Measurements from ENCODE around the gene FAM90A26. TPM values are rescaled to one million over a fixed set of nuclear protein-coding genes. Genes with fewer than 3 reads are reported as not detected.
"Not testable (repeated sequence)": the region's sequence is repeated elsewhere in the genome, so short reads cannot be mapped to it uniquely, and the experiment has no call there.

The FAM90A26 gene
- total and polyA plus RNA-seq, 4 donors, result not detected

DNA sequence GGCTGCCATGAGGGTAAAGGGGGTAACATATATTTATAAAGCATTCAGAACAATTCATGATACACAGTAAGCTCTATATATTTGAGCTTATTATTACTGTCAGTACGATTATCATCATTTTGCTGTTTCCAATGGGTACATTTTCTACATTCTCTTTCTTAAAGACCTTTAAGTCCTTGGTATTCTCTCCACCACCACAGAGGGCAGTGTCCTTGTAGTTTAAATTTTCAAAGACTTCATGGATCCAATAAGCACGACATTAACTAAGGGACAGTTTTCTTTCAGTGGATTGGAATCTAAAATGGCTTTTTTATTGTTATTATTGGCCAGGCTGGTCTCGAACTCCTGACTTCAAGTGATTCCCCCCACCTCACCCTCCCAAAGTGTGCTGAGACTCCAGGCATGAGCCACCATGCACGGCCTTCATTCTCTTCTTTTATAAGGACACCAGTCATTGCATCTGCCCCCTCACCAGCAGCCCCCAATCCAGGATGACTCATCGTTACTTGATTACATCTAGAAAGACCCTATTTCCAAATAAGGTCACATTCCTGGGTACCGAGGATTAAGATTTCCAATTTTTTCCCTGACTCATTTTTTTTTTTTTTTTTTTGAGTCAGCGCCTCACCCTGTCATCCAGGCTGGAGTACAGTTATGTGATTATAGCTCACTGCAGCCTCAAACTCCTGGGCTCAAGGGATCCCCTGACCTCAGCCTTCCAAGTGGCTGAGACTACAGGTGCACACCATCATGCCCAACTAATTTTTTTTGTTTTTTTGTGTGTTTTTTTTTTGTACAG lies 21.4 kb upstream of the FAM90A26 start:
- not testable (repeated sequence) for H3K4me3 ChIP-seq; H3K27me3 ChIP-seq (ENCODE audit: control insufficient read depth in 3 of 3, insufficient read depth in 3 of 3, low read length in 2 of 3); H3K9ac ChIP-seq (ENCODE audit: insufficient read depth in 1 of 2, low read length in 2 of 2); H3K4me1 ChIP-seq (ENCODE audit: control insufficient read depth in 5 of 5, insufficient read depth in 5 of 5, low read length in 5 of 5); H3K27ac ChIP-seq (ENCODE audit: low read depth in 1 of 2, low read length in 1 of 2); DNase-seq; H3K9me3 ChIP-seq (ENCODE audit: control insufficient read depth in 4 of 4, insufficient read depth in 3 of 4, low read length in 3 of 4); ATAC-seq (ENCODE audit: insufficient read depth, low FRiP score); H3K36me3 ChIP-seq (ENCODE audit: control insufficient read depth in 4 of 4, insufficient read depth in 4 of 4, low read length in 4 of 4)
- WGBS, 2 donors, result 88 to 91% methylated on average over 7 of the region's 7 CpGs

DNA sequence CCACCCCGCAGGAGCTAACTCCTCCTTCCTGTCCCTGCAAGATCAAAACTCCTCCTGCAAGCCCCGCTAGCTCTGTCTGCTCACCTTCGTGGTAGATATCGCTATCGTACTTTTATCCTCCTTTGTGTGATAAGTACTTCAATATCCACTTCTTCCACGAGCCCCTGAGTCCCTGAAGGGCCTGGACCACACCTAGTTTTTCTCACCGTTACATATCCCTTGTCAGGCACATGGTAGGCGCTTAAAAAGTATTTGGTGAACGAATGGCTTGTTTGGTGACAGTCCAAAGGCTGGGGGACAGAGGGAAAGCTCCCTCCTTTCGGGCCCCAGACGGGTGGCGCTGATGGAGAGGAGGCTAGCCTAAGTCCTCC lies 18.4 kb upstream of the FAM90A26 start:
- not testable (repeated sequence) for H3K4me1 ChIP-seq (ENCODE audit: control insufficient read depth in 5 of 5, insufficient read depth in 5 of 5, low read length in 5 of 5); H3K27me3 ChIP-seq (ENCODE audit: control insufficient read depth in 3 of 3, insufficient read depth in 3 of 3, low read length in 2 of 3); H3K36me3 ChIP-seq (ENCODE audit: control insufficient read depth in 4 of 4, insufficient read depth in 4 of 4, low read length in 4 of 4); H3K9me3 ChIP-seq (ENCODE audit: control insufficient read depth in 4 of 4, insufficient read depth in 3 of 4, low read length in 3 of 4); ATAC-seq (ENCODE audit: insufficient read depth, low FRiP score)
- H3K9ac ChIP-seq (ENCODE audit: insufficient read depth in 1 of 2, low read length in 2 of 2), result peak overlapping the region; percentile 25 to 70
- peak overlapping the region; percentile 80 to 91 for H3K27ac ChIP-seq (ENCODE audit: low read depth in 1 of 2, low read length in 1 of 2)
- 2 to 4% methylated on average over 11 of the region's 12 CpGs for WGBS, 2 donors
- peak overlapping the region; percentile 48 for H3K4me3 ChIP-seq
- peak in 1 of 3 donors; percentile 26 for DNase-seq

DNA sequence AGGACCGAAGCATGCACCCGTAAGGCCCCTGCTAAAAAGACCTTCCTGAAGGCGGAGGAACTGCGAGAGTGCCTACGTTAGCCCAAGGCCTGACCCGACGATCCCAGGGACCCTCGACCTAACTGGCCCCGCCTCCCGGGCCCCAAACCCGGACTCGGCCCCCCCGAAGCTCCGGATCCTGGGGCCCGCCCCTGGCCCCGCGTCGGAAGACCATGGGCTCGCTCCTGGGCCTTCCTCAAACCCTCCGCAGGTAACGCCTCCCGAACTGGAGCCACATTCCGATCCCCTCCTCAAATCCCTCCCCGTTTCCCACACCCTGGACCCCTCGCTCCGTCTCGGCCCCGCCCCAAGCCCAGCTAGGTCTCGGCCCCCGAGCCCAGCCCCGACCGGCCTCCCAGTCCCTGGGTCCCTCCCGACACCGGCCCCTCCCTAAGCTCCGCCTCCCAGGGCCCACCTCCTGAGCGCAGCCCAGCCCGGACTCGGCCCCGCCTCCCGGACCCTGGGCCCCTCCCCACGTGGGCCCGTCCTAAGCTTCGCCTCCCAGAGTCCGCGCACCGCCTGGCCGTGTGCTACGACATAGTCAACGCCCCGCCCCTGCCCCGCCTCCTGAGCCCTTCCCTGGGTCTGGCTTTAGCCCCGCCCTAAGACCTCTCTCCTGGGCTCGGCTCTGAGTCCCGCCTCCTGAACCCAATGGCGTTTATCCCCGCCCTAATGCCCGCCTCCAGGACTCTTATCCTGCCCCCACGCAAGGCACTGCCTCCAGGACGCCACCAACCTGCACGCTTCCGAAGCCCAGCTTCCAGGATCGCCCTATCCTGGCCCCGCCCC lies 17.8 kb upstream of the FAM90A26 start:
- peak; percentile 97 to 98 (median 97) for DNase-seq
- H3K9me3 ChIP-seq (ENCODE audit: control insufficient read depth in 4 of 4, insufficient read depth in 3 of 4, low read length in 3 of 4); H3K4me1 ChIP-seq (ENCODE audit: control insufficient read depth in 5 of 5, insufficient read depth in 5 of 5, low read length in 5 of 5); H3K36me3 ChIP-seq (ENCODE audit: control insufficient read depth in 4 of 4, insufficient read depth in 4 of 4, low read length in 4 of 4); H3K27me3 ChIP-seq (ENCODE audit: control insufficient read depth in 3 of 3, insufficient read depth in 3 of 3, low read length in 2 of 3): not testable (repeated sequence)
- Histone ChIP-seq H3K9ac (ENCODE audit: insufficient read depth in 1 of 2, low read length in 2 of 2) (peak overlapping the region; percentile 25 to 70), H3K27ac (ENCODE audit: low read depth in 1 of 2, low read length in 1 of 2) (peak overlapping the region; percentile 92 to 95), H3K4me3 (peak overlapping the region; percentile 48)
- peak; percentile 88 for ATAC-seq (ENCODE audit: insufficient read depth, low FRiP score)
- WGBS, 2 donors, result 1% methylated on average over 54 to 57 of the region's 63 CpGs

DNA sequence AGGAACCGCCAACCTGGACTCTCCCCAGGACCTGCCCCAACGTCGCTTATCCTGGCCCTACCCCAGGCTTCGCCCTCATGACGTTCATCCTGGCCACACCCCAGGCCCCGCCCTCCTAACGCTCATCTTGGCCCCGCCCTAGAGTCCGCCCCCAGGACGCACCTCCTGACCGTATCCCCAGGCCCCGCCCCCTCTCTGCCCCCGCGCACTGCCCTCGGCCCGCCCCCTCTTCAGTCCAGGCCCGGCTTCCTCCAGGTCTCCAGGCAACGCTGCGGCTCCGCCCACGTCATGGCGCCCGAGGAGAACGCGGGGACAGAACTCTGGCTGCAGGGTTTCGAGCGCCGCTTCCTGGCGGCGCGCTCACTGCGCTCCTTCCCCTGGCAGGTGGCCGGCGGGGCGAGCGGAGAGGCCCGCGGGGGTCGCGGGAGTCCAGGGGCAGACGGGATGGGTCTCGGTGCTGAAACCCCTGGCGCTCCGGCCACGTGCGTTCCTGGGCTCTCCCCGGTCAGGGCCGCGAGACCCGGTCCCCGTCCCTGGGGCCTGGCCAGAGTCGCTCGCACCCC lies 17.1 kb upstream of the FAM90A26 start:
- peak overlapping the region in 1 of 2 donors; percentile 25 for H3K9ac ChIP-seq (ENCODE audit: insufficient read depth in 1 of 2, low read length in 2 of 2)
- not testable (repeated sequence) for H3K36me3 ChIP-seq (ENCODE audit: control insufficient read depth in 4 of 4, insufficient read depth in 4 of 4, low read length in 4 of 4); H3K9me3 ChIP-seq (ENCODE audit: control insufficient read depth in 4 of 4, insufficient read depth in 3 of 4, low read length in 3 of 4); H3K27me3 ChIP-seq (ENCODE audit: control insufficient read depth in 3 of 3, insufficient read depth in 3 of 3, low read length in 2 of 3); H3K4me1 ChIP-seq (ENCODE audit: control insufficient read depth in 5 of 5, insufficient read depth in 5 of 5, low read length in 5 of 5)
- DNase-seq (peak; percentile 98 to 100 (median 99)), ATAC-seq (ENCODE audit: insufficient read depth, low FRiP score) (peak; percentile 100)
- H3K4me3 ChIP-seq, result peak overlapping the region; percentile 67
- 0 to 1% methylated on average over 52 to 53 of the region's 53 CpGs for WGBS, 2 donors
- peak overlapping the region; percentile 92 to 98 for H3K27ac ChIP-seq (ENCODE audit: low read depth in 1 of 2, low read length in 1 of 2)

DNA sequence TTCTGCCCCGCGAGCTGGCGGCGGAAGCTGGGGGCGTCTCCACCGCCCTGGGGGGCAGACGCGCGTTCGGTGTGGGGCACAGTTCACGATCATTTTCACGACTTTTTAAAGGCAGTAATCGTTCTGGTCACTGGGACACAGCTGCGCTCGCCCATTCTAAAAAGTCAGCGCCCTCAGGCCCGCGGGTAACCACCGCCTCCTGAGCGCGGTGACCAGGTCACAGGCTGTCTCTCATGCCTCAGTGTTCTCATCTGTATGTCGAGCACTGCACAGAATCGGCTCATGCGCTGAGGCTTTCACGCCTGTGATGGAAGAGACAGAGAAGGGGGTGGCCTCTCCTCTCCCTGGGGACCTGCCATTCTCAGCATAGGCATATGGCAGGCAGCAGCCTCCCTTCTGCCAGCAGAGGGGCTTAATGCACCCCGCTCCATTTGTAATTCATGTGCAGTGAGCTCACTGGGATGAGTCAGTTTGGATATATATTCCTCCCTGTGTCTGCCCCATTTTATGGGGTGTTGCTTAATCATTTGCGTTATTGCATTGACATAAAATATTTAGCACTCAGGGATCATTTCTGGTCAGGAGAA lies 16.5 kb upstream of the FAM90A26 start:
- not testable (repeated sequence) for H3K9me3 ChIP-seq (ENCODE audit: control insufficient read depth in 4 of 4, insufficient read depth in 3 of 4, low read length in 3 of 4); H3K27me3 ChIP-seq (ENCODE audit: control insufficient read depth in 3 of 3, insufficient read depth in 3 of 3, low read length in 2 of 3); H3K36me3 ChIP-seq (ENCODE audit: control insufficient read depth in 4 of 4, insufficient read depth in 4 of 4, low read length in 4 of 4); ATAC-seq (ENCODE audit: insufficient read depth, low FRiP score); H3K4me1 ChIP-seq (ENCODE audit: control insufficient read depth in 5 of 5, insufficient read depth in 5 of 5, low read length in 5 of 5)
- 3 to 4% methylated on average over 27 of the region's 27 CpGs for WGBS, 2 donors
- DNase-seq, result peak; percentile 11 to 17 (median 17)
- Histone ChIP-seq H3K27ac (ENCODE audit: low read depth in 1 of 2, low read length in 1 of 2) (peak overlapping the region; percentile 87 to 98), H3K9ac (ENCODE audit: insufficient read depth in 1 of 2, low read length in 2 of 2) (peak overlapping the region in 1 of 2 donors; percentile 25), H3K4me3 (peak overlapping the region; percentile 67)

DNA sequence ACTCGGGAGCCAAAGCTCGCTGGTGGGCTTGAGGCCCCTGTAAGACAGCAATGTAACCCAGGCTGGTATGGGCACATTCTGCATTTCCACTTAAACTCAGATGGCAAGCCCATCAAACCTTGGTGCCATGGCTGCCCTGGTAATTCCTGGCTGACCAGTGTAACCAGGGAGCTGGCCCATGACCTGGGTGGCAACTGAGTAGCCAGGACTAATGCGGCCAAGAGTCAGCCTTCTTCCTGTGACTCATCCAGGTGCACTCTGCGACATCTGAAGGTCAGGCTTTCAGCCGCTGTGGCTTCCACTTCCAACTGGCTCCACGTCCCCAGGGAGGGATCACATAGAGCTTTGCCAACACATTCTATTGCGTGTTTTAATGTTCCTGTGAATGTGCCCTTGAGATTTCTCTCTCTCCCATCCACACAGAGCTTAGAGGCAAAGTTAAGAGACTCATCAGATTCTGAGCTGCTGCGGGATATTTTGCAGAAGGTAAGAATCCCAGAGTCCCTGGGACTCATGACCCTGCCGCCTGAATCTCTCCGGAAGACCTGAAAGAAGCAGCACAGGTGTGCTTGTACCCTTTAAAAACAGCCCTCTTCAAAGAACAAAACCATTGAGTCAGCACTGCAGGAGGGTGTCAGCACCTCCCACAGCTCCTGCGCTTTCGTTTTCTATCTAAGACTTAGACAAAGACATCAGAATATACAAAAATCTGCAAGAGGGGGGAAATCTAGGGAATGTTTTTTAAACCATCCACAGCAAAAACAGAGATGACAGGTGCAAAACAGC lies 14.9 kb upstream of the FAM90A26 start:
- H3K27ac ChIP-seq (ENCODE audit: low read depth in 1 of 2, low read length in 1 of 2), result not testable (repeated sequence)

DNA sequence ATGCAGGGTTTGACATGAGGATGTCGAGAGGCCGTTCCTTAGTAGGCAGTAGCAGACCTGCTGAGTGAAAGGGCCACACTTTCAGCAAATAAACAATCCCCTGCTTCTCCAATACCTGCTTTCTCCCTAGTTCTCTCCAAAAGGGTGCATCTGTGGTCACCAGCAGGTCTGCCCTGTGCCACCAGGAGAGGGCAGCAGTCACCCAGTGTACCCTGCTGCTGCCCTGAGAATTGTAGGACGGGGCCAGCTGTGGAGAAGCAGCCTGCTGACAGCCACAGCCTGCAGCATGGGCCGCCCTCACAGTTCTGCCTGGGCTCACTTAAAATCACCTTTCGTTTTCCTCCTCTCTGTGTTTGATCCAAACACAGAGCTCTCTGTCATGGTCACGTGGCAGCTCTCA lies 11.8 kb upstream of the FAM90A26 start:
- not testable (repeated sequence) for H3K27me3 ChIP-seq (ENCODE audit: control insufficient read depth in 3 of 3, insufficient read depth in 3 of 3, low read length in 2 of 3); H3K9ac ChIP-seq (ENCODE audit: insufficient read depth in 1 of 2, low read length in 2 of 2); H3K36me3 ChIP-seq (ENCODE audit: control insufficient read depth in 4 of 4, insufficient read depth in 4 of 4, low read length in 4 of 4); H3K9me3 ChIP-seq (ENCODE audit: control insufficient read depth in 4 of 4, insufficient read depth in 3 of 4, low read length in 3 of 4); ATAC-seq (ENCODE audit: insufficient read depth, low FRiP score); H3K4me3 ChIP-seq; H3K4me1 ChIP-seq (ENCODE audit: control insufficient read depth in 5 of 5, insufficient read depth in 5 of 5, low read length in 5 of 5); H3K27ac ChIP-seq (ENCODE audit: low read depth in 1 of 2, low read length in 1 of 2)
- peak in 1 of 3 donors; percentile 45 for DNase-seq
- 23% methylated on average over 4 of the region's 6 CpGs; no CpG with 5 or more reads in 1 of the 2 donors for WGBS, 2 donors

More for the DNA sequence above, 14.9 kb upstream of the FAM90A26 start:
- H3K9ac ChIP-seq (ENCODE audit: insufficient read depth in 1 of 2, low read length in 2 of 2); H3K4me3 ChIP-seq; H3K27me3 ChIP-seq (ENCODE audit: control insufficient read depth in 3 of 3, insufficient read depth in 3 of 3, low read length in 2 of 3); DNase-seq; H3K4me1 ChIP-seq (ENCODE audit: control insufficient read depth in 5 of 5, insufficient read depth in 5 of 5, low read length in 5 of 5); H3K36me3 ChIP-seq (ENCODE audit: control insufficient read depth in 4 of 4, insufficient read depth in 4 of 4, low read length in 4 of 4); H3K9me3 ChIP-seq (ENCODE audit: control insufficient read depth in 4 of 4, insufficient read depth in 3 of 4, low read length in 3 of 4); ATAC-seq (ENCODE audit: insufficient read depth, low FRiP score): not testable (repeated sequence)
- WGBS, 2 donors, result 84% methylated on average over 12 of the region's 12 CpGs

Measured in lung (tissue), 10 donors.